ENCODE data around the gene REV1.

DNA sequence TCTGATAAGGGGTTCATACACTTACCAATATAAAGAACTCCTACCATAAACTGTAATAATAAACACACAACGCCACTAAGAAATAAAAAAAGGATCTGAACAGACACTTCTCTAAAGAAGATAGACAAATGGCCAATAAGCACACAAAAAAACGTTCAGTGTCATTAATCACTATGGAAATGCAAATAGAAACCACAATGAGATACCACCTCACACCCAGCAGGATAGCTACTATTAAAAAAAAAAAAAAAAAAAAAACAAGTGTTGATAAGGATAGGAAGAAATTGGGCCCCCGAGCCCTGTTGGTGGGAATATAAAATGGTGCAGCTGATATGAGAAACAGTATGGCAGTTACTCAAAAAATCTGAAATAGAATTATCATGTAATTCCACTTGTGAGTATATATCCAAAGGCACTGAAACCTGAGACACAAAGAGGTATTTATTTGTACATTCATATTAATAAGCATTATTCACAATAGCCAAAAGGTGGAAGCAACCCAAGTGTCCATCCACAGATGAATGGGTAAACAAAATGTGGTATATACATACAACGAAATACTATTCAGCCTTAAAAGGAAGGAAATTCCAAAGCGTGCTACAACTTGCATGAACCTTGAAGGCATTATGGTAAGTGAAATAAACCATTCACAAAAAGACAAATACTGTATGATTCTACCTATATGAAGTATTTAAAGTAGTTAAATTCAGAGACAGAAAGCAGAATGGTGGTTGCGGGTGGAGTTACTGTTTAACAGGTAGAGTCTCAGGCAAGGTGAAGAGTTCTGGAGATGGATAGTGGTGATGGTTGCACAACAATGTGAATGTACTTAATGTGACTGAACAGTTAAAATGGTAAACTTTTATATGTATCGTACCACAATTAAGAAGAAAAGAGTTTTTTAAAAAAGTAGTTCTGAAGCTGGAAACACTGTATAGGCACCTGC, 17.9 kb downstream of the REV1 start:
- TF ChIP-seq, protein P1, sequence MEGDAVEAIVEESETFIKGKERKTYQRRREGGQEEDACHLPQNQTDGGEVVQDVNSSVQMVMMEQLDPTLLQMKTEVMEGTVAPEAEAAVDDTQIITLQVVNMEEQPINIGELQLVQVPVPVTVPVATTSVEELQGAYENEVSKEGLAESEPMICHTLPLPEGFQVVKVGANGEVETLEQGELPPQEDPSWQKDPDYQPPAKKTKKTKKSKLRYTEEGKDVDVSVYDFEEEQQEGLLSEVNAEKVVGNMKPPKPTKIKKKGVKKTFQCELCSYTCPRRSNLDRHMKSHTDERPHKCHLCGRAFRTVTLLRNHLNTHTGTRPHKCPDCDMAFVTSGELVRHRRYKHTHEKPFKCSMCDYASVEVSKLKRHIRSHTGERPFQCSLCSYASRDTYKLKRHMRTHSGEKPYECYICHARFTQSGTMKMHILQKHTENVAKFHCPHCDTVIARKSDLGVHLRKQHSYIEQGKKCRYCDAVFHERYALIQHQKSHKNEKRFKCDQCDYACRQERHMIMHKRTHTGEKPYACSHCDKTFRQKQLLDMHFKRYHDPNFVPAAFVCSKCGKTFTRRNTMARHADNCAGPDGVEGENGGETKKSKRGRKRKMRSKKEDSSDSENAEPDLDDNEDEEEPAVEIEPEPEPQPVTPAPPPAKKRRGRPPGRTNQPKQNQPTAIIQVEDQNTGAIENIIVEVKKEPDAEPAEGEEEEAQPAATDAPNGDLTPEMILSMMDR (conservative IDR thresholded peaks at IDR 0.05; ENCODE audit: low read depth, low read length): no peak
- TF ChIP-seq RAD21 (IDR thresholded peaks at IDR 0.05; ENCODE audit: low read length): no peak
- TF ChIP-seq RCOR1 (IDR thresholded peaks at IDR 0.05; ENCODE audit: insufficient replicate concordance, low read length): no peak
- TF ChIP-seq, protein P2, sequence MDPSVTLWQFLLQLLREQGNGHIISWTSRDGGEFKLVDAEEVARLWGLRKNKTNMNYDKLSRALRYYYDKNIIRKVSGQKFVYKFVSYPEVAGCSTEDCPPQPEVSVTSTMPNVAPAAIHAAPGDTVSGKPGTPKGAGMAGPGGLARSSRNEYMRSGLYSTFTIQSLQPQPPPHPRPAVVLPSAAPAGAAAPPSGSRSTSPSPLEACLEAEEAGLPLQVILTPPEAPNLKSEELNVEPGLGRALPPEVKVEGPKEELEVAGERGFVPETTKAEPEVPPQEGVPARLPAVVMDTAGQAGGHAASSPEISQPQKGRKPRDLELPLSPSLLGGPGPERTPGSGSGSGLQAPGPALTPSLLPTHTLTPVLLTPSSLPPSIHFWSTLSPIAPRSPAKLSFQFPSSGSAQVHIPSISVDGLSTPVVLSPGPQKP (IDR thresholded peaks at IDR 0.05; ENCODE audit: borderline replicate concordance, low read depth, low read length): no peak
- no peak for TF ChIP-seq POLR2A (IDR thresholded peaks at IDR 0.05; ENCODE audit: low read depth, low read length)
- TF ChIP-seq SMC3 (IDR thresholded peaks at IDR 0.05; ENCODE audit: low read depth, low read length): no peak
- no peak for TF ChIP-seq BHLHE40 (IDR thresholded peaks at IDR 0.05; ENCODE audit: low read depth, low read length)
- no peak for TF ChIP-seq RFX5 (IDR thresholded peaks at IDR 0.05; ENCODE audit: low read depth, low read length)
- TF ChIP-seq CHD1 (IDR thresholded peaks at IDR 0.05; ENCODE audit: low read depth, low read length): no peak
- TF ChIP-seq NFE2L2 (IDR thresholded peaks at IDR 0.05; ENCODE audit: low read depth, low read length): no peak
